HS-27A (cell line): ENCODE measurements around the gene RTF2.
"Not testable (repeated sequence)": the region's sequence is repeated elsewhere in the genome, so short reads cannot be mapped to it uniquely, and the experiment has no call there.

ENCODE experiments used
- DNase-seq: peaks from one replicate; pipeline ENCODE4 v3.0.0-alpha.2; 2012; ENCODE audit warnings: low read depth, missing footprints

Gene RTF2

GRCh38 chr20:56501116-56501515 lies 32.7 kb downstream of the RTF2 start:
- no peak for DNase-seq

- DNase-seq: no peak
Measured at GRCh38 chr20:56503916-56504315, 35.5 kb downstream of the RTF2 start.

DNA sequence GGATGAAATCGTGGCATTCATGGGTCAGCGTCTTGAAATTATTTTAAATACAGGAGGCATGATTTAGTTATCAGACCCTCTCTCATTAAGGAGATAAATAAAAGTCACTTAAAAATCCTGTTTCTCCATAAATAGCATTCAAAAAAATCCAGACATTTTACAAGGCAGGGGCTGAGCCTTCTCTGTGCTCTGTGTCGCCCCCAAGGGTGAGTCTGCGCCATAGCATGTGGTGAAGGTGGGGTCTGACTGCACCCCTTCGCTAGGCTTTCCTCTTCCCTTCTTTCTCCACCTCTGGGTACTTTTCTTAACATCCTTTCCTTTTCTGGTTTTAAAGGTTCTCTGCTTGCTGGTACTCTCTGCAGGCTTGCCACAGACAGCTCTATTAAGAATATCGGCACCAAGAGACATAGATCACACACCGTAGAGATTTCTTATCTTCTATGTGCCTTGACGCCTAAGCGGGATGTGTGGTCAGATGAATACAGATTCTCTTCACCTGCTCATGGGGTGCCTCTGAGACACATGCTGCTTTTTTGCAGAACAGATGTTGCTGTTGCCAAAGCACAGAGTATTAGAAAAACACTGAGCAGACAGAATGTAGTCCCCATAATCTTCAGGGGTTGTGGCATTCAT lies 36.1 kb downstream of the RTF2 start:
- DNase-seq: no peak

DNA sequence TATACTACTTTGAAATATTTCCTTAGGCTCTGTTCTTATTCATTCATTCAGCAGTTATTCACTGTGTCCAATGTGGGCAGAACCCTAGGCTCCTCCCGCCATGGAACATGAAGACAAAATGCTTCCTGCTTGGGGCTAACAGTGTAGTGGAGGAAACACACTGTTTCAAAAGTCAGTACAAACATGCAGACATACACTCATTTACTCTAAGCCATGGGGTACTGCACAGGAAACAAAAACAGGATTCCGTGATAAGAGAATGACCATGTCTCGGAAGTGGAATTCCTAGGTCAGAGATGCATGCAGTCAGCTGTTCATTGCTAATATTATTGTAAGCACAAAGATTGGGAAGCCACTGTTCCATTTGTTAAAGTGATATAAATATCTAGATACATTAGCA lies 37.7 kb downstream of the RTF2 start:
- no peak for DNase-seq

GRCh38 chr20:56511926-56512325 lies 43.5 kb downstream of the RTF2 start:
- no peak for DNase-seq

DNA sequence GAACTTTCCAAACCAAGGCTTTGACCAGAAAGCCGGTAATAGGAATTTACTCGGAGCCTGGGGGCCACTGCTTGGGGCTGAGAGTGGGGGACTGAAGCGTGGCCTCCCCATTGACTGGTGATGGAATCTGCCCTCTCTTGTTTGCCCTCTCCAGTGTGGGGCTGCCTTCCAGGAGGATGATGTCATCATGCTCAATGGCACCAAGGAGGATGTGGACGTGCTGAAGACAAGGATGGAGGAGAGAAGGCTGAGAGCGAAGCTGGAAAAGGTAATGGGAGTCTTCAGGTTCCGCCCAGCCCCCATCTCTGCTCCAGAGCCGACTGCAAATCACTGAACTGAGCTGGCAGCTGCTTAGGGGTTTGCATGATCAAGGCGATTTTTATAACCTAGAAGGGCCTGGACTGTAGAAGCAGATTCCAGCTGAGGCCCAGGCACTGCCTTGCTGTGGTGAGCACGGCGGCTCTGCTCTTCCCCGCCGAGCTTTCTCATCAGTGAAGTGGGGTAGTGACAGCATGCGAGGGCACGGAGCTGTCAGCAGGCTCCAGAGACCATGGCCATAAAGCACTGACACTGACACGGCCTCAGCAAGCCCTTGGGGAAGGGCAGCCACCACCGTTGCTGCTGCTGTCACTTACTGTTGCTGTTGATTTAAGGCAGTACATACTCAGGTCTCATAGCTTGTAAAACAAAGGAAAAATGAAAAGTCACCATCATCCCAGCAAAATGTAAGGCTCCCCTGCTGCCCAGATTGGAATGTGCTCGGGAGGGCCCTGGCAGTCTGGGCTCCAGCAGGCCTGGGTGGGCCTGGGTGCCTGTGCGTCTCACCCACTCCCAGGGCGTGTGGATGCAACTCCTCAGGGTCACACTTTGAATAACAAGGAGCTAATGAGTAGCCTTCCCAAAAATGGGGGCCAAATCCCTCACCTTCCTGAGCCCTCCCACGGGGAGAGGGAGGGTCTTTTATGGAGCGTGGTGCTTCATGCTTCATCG lies 45.0 kb downstream of the RTF2 start:
- DNase-seq: no peak

DNA sequence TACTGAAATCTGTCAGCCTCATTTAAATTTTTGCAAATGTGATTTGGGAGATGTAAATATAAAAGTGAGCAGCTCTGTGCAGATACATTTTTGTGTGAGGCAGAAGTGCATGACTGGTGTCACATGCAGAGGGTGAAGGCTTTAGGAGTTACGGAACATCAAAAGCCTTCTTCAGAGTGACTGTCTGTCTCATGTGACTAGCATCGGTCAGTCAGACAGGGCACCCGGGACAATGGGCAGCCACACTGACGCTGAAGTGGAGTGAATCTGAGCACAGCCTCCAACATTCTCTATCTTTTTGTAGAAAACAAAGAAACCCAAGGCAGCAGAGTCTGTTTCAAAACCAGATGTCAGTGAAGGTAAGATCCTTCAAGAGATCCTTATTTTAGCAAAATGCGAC lies 48.2 kb downstream of the RTF2 start:
- DNase-seq: no peak

GRCh38 chr20:56517211-56517610 lies 48.8 kb downstream of the RTF2 start:
- DNase-seq: no peak

DNA sequence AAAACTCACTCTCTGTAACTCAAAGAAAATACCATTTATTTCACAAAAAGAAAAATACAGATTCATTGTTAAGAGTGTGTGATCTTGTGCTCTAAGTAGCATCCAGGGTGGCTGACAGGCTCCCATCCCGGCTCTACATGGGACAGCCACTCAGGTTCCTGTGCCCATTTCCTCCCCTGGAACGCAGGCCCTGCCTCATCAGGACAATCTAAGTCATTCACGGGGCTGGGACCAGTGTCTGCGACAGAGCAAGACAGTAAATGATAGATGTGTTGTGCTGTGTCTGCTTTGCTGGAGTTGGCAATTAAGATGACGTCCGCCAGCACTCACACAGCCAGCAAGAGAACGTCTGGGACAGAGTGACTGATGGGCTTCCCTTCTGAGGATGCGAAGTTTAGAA lies 49.2 kb downstream of the RTF2 start:
- no peak for DNase-seq

- DNase-seq: no peak
Measured at GRCh38 chr20:56518126-56518525, 49.7 kb downstream of the RTF2 start.

- DNase-seq: no peak
Measured at GRCh38 chr20:56518721-56519398, 50.4 kb downstream of the RTF2 start.

DNA sequence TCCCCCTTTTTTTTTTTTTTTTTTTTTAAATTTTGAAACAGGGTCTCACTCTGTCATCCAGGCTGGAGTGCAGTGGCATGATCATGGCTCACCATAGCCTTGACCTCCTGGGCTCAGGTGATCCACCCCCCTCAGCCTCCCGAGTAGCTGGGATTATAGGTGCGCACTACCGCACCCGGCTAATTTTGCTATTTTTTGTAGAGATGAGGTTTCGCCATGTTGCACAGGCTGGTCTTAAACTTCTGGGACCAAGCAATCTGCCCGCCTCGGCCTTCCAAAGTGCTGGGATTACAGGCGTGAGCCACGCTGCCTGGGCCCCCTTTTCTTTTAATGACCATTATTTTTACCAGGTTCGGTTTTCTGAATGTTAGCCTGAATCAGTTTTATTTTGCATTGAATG lies 51.1 kb downstream of the RTF2 start:
- no peak for DNase-seq

GRCh38 chr20:56520180-56520579 lies 51.8 kb downstream of the RTF2 start:
- DNase-seq: no peak

GRCh38 chr20:56520746-56521354 lies 52.4 kb downstream of the RTF2 start:
- not testable (repeated sequence) for DNase-seq

DNA sequence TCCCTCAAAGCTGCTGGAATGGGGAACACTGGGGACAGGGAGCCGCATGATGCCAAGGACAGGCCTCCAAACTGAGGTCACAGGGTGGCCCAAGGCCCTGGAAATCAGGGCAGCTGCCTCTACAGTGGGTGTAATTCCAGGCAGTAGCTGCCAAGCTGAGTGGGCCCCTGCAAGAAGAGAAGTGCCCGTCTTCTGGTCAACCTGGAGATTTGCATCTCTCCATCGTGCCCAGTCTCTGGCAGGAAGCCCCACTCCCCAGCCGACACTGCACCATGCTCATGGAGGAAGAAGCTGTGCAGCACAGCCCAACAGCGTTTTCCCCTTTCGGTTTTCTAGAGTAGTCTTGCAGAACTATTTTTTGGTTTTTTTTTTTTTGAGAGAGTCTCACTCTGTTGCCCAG lies 53.9 kb downstream of the RTF2 start:
- no peak for DNase-seq

DNA sequence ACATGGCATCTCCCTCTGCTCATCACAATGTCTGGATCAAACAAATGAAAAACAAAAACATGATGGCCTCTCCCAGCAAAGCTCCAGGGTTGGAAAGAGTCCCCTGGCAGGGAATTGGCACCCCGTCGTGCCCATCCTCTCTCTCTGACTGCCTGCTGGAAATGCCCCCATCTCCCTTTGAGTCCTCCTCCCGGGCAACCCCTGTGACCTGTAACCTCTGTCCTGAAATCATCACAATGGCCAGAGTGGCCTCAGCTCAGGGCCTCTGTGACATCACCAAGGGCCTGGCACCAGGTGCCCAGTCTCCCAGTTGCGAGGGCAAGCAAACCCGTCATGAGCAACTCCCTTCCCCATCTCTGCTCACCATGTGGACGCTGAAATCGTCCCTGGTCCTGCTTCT lies 56.0 kb downstream of the RTF2 start, which contains the start of gene FAM209A:
Gene FAM209A, plus strand, starts transcription at position 301 of the 400 bp plus-strand sequence. Its CDS starts 65 bp downstream, at position 366.
- not testable (repeated sequence) for DNase-seq

DNA sequence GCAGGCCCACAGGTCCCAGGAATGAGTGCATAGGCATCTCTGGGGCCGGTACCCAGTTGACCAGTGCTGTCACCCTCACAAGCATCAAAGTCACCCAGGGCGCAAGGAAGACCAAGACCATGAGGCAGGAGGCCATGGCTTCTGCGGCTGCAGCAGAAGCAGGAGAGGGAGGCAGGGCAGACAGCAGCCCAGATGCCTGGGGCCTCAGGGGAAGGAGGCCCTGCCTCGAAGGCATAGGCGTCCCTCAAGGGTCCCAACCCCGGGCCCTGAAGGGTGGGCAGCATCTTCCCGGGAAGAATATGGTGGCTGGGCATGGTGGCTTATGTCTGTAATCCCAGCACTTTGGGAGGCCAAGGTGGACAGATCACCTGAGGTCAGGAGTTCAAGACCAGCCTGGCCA lies 59.1 kb downstream of the RTF2 start:
- no peak for DNase-seq

- DNase-seq: not testable (repeated sequence)
Measured at GRCh38 chr20:56532946-56533345, 64.5 kb downstream of the RTF2 start, which contains the start of gene FAM209B. Gene FAM209B (plus strand): TSS chr20:56533246. CDS start chr20:56533342, 96 bp downstream.

- no peak for DNase-seq
Measured at GRCh38 chr20:56537997-56538396, 69.6 kb downstream of the RTF2 start.

GRCh38 chr20:56540415-56540814 lies 72.0 kb downstream of the RTF2 start:
- DNase-seq: no peak

GRCh38 chr20:56542489-56543030 lies 74.1 kb downstream of the RTF2 start:
- DNase-seq: no peak

DNA sequence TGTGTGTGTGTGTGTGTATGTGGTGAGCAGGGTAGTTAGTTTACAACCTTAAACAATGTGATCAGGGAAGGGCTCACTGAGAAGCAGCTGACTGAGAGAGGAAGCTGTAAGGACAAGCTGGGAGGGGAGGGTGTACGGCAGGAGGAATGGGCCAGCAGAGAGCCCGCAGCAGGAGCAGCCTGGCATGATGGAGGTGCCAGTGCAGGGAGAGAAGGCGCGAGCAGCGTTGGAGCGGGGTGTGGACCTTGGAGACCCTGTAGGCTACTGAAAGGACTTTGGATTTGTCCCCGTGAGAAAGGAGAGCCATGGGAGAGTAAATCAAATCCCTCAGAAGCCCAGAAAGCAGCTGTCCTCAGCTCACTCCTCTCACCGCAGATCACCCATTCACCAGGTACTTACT lies 83.1 kb downstream of the RTF2 start:
- DNase-seq: no peak
